H9 (cell line): ENCODE measurements around the gene GFI1. TPM values are rescaled to one million over a fixed set of nuclear protein-coding genes. Genes with fewer than 3 reads are reported as not detected.

Source experiments
- DNase-seq: peaks from one replicate; pipeline ENCODE4 v3.0.0-alpha.2; 2017
- H2AFZ ChIP-seq: one replicate; pipeline ENCODE4 v1.6.1; 2013; ENCODE audit warnings: mild to moderate bottlenecking, low read length, control low read depth, moderate library complexity
- H2AK5ac ChIP-seq: 2 replicates; pipeline ENCODE4 v1.6.1; 2013; ENCODE audit warnings: low read length, control low read depth, mixed read lengths; ENCODE audit not compliant: insufficient read length
- H2BK120ac ChIP-seq: one replicate; pipeline ENCODE4 v1.6.1; 2013; ENCODE audit warnings: low read depth, mild to moderate bottlenecking, low read length, control low read depth, inconsistent platforms; ENCODE audit not compliant: poor library complexity, severe bottlenecking
- H2BK12ac ChIP-seq: 2 replicates; pipeline ENCODE4 v1.6.1; 2013; ENCODE audit warnings: low read length, control low read depth, mixed read lengths, low read depth; ENCODE audit not compliant: insufficient read length
- H2BK15ac ChIP-seq: 2 replicates; pipeline ENCODE4 v1.6.1; 2013; ENCODE audit warnings: low read depth, low read length, control low read depth
- H2BK20ac ChIP-seq: one replicate; pipeline ENCODE4 v1.6.1; 2013; ENCODE audit warnings: low read depth, mild to moderate bottlenecking, low read length, control low read depth, inconsistent platforms; ENCODE audit not compliant: poor library complexity, severe bottlenecking
- H2BK5ac ChIP-seq: 2 replicates; pipeline ENCODE4 v1.6.1; 2013; ENCODE audit warnings: low read length, control low read depth, mixed read lengths; ENCODE audit not compliant: insufficient read length
- H3K14ac ChIP-seq: 2 replicates; pipeline ENCODE4 v1.6.1; 2013; ENCODE audit warnings: low read length, control low read depth; ENCODE audit not compliant: insufficient read depth
- H3K18ac ChIP-seq: 2 replicates; pipeline ENCODE4 v1.6.1; 2013; ENCODE audit warnings: low read depth, mild to moderate bottlenecking, mixed read lengths, low read length, control low read depth; ENCODE audit not compliant: insufficient read length
- H3K23ac ChIP-seq: 2 replicates; pipeline ENCODE4 v1.6.1; 2013; ENCODE audit warnings: low read length, control low read depth, mixed read lengths, low read depth; ENCODE audit not compliant: insufficient read length
- H3K23me2 ChIP-seq: 2 replicates; pipeline ENCODE4 v1.6.1; 2013; ENCODE audit warnings: low read depth, mild to moderate bottlenecking, mixed read lengths, low read length, control low read depth; ENCODE audit not compliant: insufficient read length, poor library complexity, severe bottlenecking
- H3K27ac ChIP-seq: 2 replicates; pipeline ENCODE4 v1.5.1; 2013; ENCODE audit warnings: low read length, control low read depth, mixed read lengths, low read depth; ENCODE audit not compliant: insufficient read length
- H3K27me3 ChIP-seq: 2 replicates; pipeline ENCODE4 v1.6.1; 2013; ENCODE audit warnings: low read length, control low read depth, inconsistent platforms; ENCODE audit not compliant: insufficient read depth
- H3K4ac ChIP-seq: 2 replicates; pipeline ENCODE4 v1.6.1; 2013; ENCODE audit warnings: low read depth, mild to moderate bottlenecking, control low read depth, inconsistent platforms, low read length, moderate library complexity
- H3K4me1 ChIP-seq: 2 replicates; pipeline ENCODE4 v1.6.1; 2013; ENCODE audit warnings: low read length, control low read depth, inconsistent platforms; ENCODE audit not compliant: insufficient read depth
- H3K4me2 ChIP-seq: 2 replicates; pipeline ENCODE4 v1.6.1; 2013; ENCODE audit warnings: low read length, control low read depth, mixed read lengths; ENCODE audit not compliant: insufficient read length, insufficient read depth
- H3K56ac ChIP-seq: 2 replicates; pipeline ENCODE4 v1.6.1; 2013; ENCODE audit warnings: low read depth, mild to moderate bottlenecking, mixed read lengths, low read length, control low read depth; ENCODE audit not compliant: insufficient read length
- H3K79me1 ChIP-seq: 2 replicates; pipeline ENCODE4 v1.6.1; 2013; ENCODE audit warnings: low read depth, mild to moderate bottlenecking, moderate library complexity, low read length, control low read depth, inconsistent platforms; ENCODE audit not compliant: insufficient read depth, poor library complexity, severe bottlenecking
- H3K79me2 ChIP-seq: 2 replicates; pipeline ENCODE4 v1.6.1; 2013; ENCODE audit warnings: low read length, control low read depth, inconsistent platforms; ENCODE audit not compliant: insufficient read depth
- H3K9ac ChIP-seq: 2 replicates; pipeline ENCODE4 v1.6.1; 2013; ENCODE audit warnings: low read length, control low read depth, mixed read lengths; ENCODE audit not compliant: insufficient read length; ENCODE audit errors: extremely low read depth
- H3K9me3 ChIP-seq: one replicate; pipeline ENCODE4 v1.6.1; 2013; ENCODE audit warnings: low read depth, low read length, inconsistent platforms; ENCODE audit not compliant: control insufficient read depth
- H3T11ph ChIP-seq: one replicate; pipeline ENCODE4 v1.6.1; 2013; ENCODE audit warnings: mild to moderate bottlenecking, low read length, control low read depth, inconsistent platforms
- H4K20me1 ChIP-seq: one replicate; pipeline ENCODE4 v1.6.1; 2013; ENCODE audit not compliant: control insufficient read depth, insufficient read length, insufficient read depth
- H4K5ac ChIP-seq: 2 replicates; pipeline ENCODE4 v1.6.1; 2013; ENCODE audit warnings: low read depth, mild to moderate bottlenecking, mixed read lengths, low read length, control low read depth; ENCODE audit not compliant: insufficient read length
- H4K8ac ChIP-seq: replicated peaks from 2 replicates; pipeline ENCODE4 v1.6.1; 2013; ENCODE audit warnings: low read length, control low read depth, mixed read lengths, low read depth; ENCODE audit not compliant: insufficient read length
- H4K91ac ChIP-seq: 2 replicates; pipeline ENCODE4 v1.6.1; 2013; ENCODE audit warnings: low read depth, mild to moderate bottlenecking, moderate library complexity, mixed read lengths, low read length, control low read depth; ENCODE audit not compliant: insufficient read length
- H3K27ac Mint-ChIP-seq, 3 experiments: 2 replicates in 2 of 3; 3 replicates in 1 of 3; pipeline ENCODE4 v1.8.0; 2020 to 2021; ENCODE audit warnings: mixed read lengths in 3 of 3, mild to moderate bottlenecking in 1 of 3, moderate library complexity in 1 of 3
- H3K27me3 Mint-ChIP-seq: 2 replicates; pipeline ENCODE4 v1.8.0; 2021; ENCODE audit warnings: low read depth, mild to moderate bottlenecking, moderate library complexity, mixed read lengths
- H3K36me3 Mint-ChIP-seq, 3 experiments: 2 replicates in 2 of 3; 3 replicates in 1 of 3; pipeline ENCODE4 v1.8.0; 2020 to 2021; ENCODE audit warnings: low read depth in 3 of 3, mixed read lengths in 3 of 3; ENCODE audit not compliant: insufficient read depth in 1 of 3
- H3K4me1 Mint-ChIP-seq, 2 experiments: 2 replicates each; pipeline ENCODE4 v1.8.0; 2020; ENCODE audit warnings: mixed read lengths in 2 of 2
- H3K4me3 Mint-ChIP-seq, 2 experiments: 2 replicates in 1 of 2; 3 replicates in 1 of 2; pipeline ENCODE4 v1.8.0; 2020 to 2021; ENCODE audit warnings: mild to moderate bottlenecking in 2 of 2, mixed read lengths in 2 of 2, moderate library complexity in 1 of 2
- H3K9me3 Mint-ChIP-seq, 2 experiments: 2 replicates in 1 of 2; 3 replicates in 1 of 2; pipeline ENCODE4 v1.8.0; 2020; ENCODE audit warnings: mild to moderate bottlenecking in 2 of 2, mixed read lengths in 2 of 2, moderate library complexity in 1 of 2
- WGBS: extraction: QIAGEN DNeasy Blood & Tissue Kit; methylation state at CpG from one replicate; pipeline ENCODE4 v1.1.7; 2013; ENCODE audit warnings: missing lambda C conversion rate, low lambda C conversion rate, mixed read lengths; ENCODE audit not compliant: insufficient read length; ENCODE audit errors: extremely low coverage; 5-methylcytosine and 5-hydroxymethylcytosine counted together
- total RNA-seq: library from RNA; stranded (reverse); gene quantifications from 2 replicates; pipeline ENCODE4 v1.2.1, GENCODE V29; 2021
- TF ChIP-seq, protein P1 (sequence below): fragments of 200-600 bp; sonication (generic); conservative IDR thresholded peaks from 3 replicates; pipeline ENCODE4 v1.8.0; 2021; ENCODE audit warnings: antibody characterized with exemption, mild to moderate bottlenecking

The GFI1 gene
- total RNA-seq, 1 experiment from 2014 or later, result 0.11 TPM

DNA sequence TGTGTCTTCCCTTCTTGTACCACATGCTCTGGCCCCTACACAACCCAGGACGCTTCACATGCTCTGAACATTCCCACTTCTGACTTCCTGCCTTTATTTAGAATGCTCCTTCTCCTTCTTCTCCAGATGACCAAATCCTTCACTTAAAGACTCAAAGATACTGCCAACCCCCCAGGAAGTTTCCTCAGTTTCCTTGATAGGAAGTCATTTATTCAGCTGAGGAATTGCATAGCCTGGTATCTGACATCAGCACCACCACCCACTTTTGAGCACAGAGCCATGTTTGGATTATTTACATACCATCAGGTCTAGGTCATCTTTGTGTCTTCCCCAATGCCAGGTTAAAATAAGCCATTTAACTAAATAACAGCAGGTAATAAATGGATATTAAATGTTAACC is 42.4 kb downstream of the GFI1 start:
- H3K4me1 ChIP-seq, result no peaks in the 10 kb centered on the region
- no peak overlapping the region for H4K91ac ChIP-seq
- H3K4me3 Mint-ChIP-seq, result no peak overlapping the region
- H3K18ac ChIP-seq, result no peak overlapping the region
- no peak overlapping the region for H3K27ac ChIP-seq
- no peaks in the 10 kb centered on the region for H3K79me2 ChIP-seq
- H2BK5ac ChIP-seq, result no peak overlapping the region
- H3K36me3 Mint-ChIP-seq, result no peaks in the 10 kb centered on the region
- no peak overlapping the region for H2BK120ac ChIP-seq
- TF ChIP-seq, protein P1, sequence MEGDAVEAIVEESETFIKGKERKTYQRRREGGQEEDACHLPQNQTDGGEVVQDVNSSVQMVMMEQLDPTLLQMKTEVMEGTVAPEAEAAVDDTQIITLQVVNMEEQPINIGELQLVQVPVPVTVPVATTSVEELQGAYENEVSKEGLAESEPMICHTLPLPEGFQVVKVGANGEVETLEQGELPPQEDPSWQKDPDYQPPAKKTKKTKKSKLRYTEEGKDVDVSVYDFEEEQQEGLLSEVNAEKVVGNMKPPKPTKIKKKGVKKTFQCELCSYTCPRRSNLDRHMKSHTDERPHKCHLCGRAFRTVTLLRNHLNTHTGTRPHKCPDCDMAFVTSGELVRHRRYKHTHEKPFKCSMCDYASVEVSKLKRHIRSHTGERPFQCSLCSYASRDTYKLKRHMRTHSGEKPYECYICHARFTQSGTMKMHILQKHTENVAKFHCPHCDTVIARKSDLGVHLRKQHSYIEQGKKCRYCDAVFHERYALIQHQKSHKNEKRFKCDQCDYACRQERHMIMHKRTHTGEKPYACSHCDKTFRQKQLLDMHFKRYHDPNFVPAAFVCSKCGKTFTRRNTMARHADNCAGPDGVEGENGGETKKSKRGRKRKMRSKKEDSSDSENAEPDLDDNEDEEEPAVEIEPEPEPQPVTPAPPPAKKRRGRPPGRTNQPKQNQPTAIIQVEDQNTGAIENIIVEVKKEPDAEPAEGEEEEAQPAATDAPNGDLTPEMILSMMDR, result no peak
- no peaks in the 10 kb centered on the region for H3K27me3 ChIP-seq
- DNase-seq, result no peak
- no peak overlapping the region for H2AK5ac ChIP-seq
- WGBS, result no CpG with 5 or more reads among the region's 1 CpG
- no peaks in the 10 kb centered on the region for H3K79me1 ChIP-seq
- H3K4ac ChIP-seq, result no peak overlapping the region
- H3K27ac Mint-ChIP-seq, result no peak overlapping the region
- no peak overlapping the region for H4K5ac ChIP-seq
- H3K56ac ChIP-seq, result no peak overlapping the region
- no peak overlapping the region for H2BK20ac ChIP-seq
- no peak overlapping the region for H3K23ac ChIP-seq
- H3T11ph ChIP-seq, result no peak overlapping the region
- no peaks in the 10 kb centered on the region for H3K9me3 Mint-ChIP-seq
- H4K20me1 ChIP-seq, result no peaks in the 10 kb centered on the region
- H3K14ac ChIP-seq, result no peak overlapping the region
- no peak overlapping the region for H3K4me2 ChIP-seq
- peaks cover 18% of the 10 kb centered on the region in 2 experiments for H3K4me1 Mint-ChIP-seq
- H2BK15ac ChIP-seq, result no peak overlapping the region
- no peaks in the 10 kb centered on the region for H3K23me2 ChIP-seq
- H3K9ac ChIP-seq, result no peak overlapping the region
- no peak overlapping the region for H4K8ac ChIP-seq
- no peak overlapping the region for H2AFZ ChIP-seq
- H3K9me3 ChIP-seq, result no peaks in the 10 kb centered on the region
- H3K27me3 Mint-ChIP-seq, result no peaks in the 10 kb centered on the region
- no peak overlapping the region for H2BK12ac ChIP-seq
